Chondrocyte (in vitro differentiated cells): ENCODE measurements around the gene DNASE1L3. TPM values are rescaled to one million over a fixed set of nuclear protein-coding genes. Genes with fewer than 3 reads are reported as not detected.

Source experiments
- DNase-seq: peaks from one replicate; pipeline ENCODE4 v3.0.0; 2021; ENCODE audit warnings: mixed read lengths, low spot score
- H3K27ac Mint-ChIP-seq: one replicate; pipeline ENCODE4 v1.8.0; 2021; ENCODE audit warnings: mild to moderate bottlenecking, moderate library complexity, mixed read lengths; ENCODE audit not compliant: unreplicated experiment
- H3K27me3 Mint-ChIP-seq: 2 replicates; pipeline ENCODE4 v1.8.0; 2021; ENCODE audit warnings: low read depth, mixed read lengths
- H3K36me3 Mint-ChIP-seq: 2 replicates; pipeline ENCODE4 v1.8.0; 2021; ENCODE audit warnings: low read depth, mixed read lengths
- H3K4me1 Mint-ChIP-seq: 2 replicates; pipeline ENCODE4 v1.8.0; 2021; ENCODE audit warnings: low read depth, mild to moderate bottlenecking, mixed read lengths
- H3K4me3 Mint-ChIP-seq: one replicate; pipeline ENCODE4 v1.8.0; 2021; ENCODE audit warnings: mild to moderate bottlenecking, moderate library complexity, mixed read lengths; ENCODE audit not compliant: unreplicated experiment
- H3K9me3 Mint-ChIP-seq: 2 replicates; pipeline ENCODE4 v1.8.0; 2021; ENCODE audit warnings: low read depth, mixed read lengths
- total RNA-seq: library from RNA; stranded (reverse); gene quantifications from 3 replicates; pipeline ENCODE4 v1.2.1, GENCODE V29; 2021
- TF ChIP-seq, protein P1 (sequence below): fragments of 200-600 bp; sonication (generic); IDR thresholded peaks from 2 replicates; pipeline ENCODE4 v1.5.0; 2021; ENCODE audit warnings: antibody characterized with exemption, mild to moderate bottlenecking, moderate library complexity

The DNASE1L3 gene
- total RNA-seq, 1 donor from 2014 or later, result not detected

DNA sequence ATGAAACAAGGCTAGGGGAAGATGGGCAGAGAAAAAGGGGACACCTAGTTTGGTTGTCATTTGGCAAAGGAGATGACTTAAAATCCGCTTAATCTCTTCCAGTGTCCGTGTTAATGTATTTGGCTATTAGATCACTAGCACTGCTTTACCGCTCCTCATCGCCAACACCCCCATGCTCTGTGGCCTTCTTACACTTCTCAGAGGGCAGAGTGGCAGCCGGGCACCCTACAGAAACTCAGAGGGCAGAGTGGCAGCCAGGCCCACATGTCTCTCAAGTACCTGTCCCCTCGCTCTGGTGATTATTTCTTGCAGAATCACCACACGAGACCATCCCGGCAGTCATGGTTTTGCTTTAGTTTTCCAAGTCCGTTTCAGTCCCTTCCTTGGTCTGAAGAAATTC is 39.6 kb downstream of the DNASE1L3 start:
- TF ChIP-seq, protein P1, sequence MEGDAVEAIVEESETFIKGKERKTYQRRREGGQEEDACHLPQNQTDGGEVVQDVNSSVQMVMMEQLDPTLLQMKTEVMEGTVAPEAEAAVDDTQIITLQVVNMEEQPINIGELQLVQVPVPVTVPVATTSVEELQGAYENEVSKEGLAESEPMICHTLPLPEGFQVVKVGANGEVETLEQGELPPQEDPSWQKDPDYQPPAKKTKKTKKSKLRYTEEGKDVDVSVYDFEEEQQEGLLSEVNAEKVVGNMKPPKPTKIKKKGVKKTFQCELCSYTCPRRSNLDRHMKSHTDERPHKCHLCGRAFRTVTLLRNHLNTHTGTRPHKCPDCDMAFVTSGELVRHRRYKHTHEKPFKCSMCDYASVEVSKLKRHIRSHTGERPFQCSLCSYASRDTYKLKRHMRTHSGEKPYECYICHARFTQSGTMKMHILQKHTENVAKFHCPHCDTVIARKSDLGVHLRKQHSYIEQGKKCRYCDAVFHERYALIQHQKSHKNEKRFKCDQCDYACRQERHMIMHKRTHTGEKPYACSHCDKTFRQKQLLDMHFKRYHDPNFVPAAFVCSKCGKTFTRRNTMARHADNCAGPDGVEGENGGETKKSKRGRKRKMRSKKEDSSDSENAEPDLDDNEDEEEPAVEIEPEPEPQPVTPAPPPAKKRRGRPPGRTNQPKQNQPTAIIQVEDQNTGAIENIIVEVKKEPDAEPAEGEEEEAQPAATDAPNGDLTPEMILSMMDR, result no peak
- no peak for DNase-seq
- no peak overlapping the region for H3K27ac Mint-ChIP-seq
- H3K27me3 Mint-ChIP-seq, result no peaks in the 10 kb centered on the region
- H3K9me3 Mint-ChIP-seq, result no peaks in the 10 kb centered on the region
- H3K4me3 Mint-ChIP-seq, result no peak overlapping the region
- peaks cover 20% of the 10 kb centered on the region for H3K4me1 Mint-ChIP-seq
- peaks cover 14% of the 10 kb centered on the region for H3K36me3 Mint-ChIP-seq

DNA sequence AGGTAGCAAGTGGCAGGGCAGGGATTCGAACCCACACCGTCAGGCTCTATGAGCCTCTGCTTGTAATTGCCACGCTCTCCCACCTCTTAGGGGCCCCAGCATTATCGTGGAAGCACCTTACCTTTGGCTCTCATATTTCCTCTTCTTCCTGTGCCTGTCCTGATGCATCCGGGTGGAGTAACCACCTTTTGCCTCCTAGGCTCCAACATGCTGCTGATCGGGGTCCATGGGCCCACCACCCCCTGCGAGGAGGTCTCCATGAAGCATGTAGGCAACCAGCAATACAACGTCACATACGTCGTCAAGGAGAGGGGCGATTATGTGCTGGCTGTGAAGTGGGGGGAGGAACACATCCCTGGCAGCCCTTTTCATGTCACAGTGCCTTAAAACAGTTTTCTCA is 40.4 kb downstream of the DNASE1L3 start:
- Mint-ChIP-seq H3K36me3 (peaks cover 14% of the 10 kb centered on the region), H3K4me1 (peaks cover 24% of the 10 kb centered on the region), H3K27me3 (no peaks in the 10 kb centered on the region), H3K9me3 (no peaks in the 10 kb centered on the region), H3K4me3 (no peak overlapping the region), H3K27ac (no peak overlapping the region)
- DNase-seq, result peak; percentile 58
- TF ChIP-seq, protein P1, result no peak

DNA sequence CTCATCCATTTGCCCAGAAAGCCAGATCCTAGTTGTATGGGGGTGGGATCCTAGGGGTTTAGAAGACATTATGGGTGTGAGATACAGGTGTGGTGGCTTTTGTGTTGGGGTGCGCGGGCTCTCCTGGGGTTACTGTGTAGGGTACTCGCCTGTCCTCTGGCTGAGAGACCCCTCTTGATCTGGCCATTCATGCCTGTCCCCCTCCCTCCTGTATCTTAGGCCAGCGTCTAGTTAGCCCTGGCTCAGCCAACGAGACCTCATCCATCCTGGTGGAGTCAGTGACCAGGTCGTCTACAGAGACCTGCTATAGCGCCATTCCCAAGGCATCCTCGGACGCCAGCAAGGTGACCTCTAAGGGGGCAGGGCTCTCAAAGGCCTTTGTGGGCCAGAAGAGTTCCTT is 41.4 kb downstream of the DNASE1L3 start:
- Mint-ChIP-seq H3K27ac (no peak overlapping the region), H3K4me1 (peaks cover 32% of the 10 kb centered on the region), H3K27me3 (no peaks in the 10 kb centered on the region), H3K9me3 (no peaks in the 10 kb centered on the region), H3K36me3 (peaks cover 14% of the 10 kb centered on the region), H3K4me3 (no peak overlapping the region)
- TF ChIP-seq, protein P1, result no peak
- DNase-seq, result peak; percentile 54

DNA sequence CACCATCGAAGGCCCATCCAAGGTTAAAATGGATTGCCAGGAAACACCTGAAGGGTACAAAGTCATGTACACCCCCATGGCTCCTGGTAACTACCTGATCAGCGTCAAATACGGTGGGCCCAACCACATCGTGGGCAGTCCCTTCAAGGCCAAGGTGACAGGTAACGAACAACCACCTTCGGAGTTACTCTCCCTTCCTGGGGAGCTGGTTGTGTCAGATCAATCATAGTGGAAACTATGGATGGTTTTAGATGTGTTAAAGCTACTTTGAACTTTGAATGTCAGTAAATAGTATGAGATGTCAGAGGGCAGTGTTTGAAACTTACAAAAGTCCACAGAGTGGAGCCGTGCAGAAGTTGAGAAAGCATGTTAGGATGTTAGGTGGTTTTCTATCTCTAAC is 42.3 kb downstream of the DNASE1L3 start:
- no peak overlapping the region for H3K4me3 Mint-ChIP-seq
- H3K36me3 Mint-ChIP-seq, result peaks cover 14% of the 10 kb centered on the region
- TF ChIP-seq, protein P1, result no peak
- H3K27ac Mint-ChIP-seq, result no peak overlapping the region
- DNase-seq, result peak; percentile 25
- peaks cover 41% of the 10 kb centered on the region for H3K4me1 Mint-ChIP-seq
- no peaks in the 10 kb centered on the region for H3K27me3 Mint-ChIP-seq
- H3K9me3 Mint-ChIP-seq, result no peaks in the 10 kb centered on the region

DNA sequence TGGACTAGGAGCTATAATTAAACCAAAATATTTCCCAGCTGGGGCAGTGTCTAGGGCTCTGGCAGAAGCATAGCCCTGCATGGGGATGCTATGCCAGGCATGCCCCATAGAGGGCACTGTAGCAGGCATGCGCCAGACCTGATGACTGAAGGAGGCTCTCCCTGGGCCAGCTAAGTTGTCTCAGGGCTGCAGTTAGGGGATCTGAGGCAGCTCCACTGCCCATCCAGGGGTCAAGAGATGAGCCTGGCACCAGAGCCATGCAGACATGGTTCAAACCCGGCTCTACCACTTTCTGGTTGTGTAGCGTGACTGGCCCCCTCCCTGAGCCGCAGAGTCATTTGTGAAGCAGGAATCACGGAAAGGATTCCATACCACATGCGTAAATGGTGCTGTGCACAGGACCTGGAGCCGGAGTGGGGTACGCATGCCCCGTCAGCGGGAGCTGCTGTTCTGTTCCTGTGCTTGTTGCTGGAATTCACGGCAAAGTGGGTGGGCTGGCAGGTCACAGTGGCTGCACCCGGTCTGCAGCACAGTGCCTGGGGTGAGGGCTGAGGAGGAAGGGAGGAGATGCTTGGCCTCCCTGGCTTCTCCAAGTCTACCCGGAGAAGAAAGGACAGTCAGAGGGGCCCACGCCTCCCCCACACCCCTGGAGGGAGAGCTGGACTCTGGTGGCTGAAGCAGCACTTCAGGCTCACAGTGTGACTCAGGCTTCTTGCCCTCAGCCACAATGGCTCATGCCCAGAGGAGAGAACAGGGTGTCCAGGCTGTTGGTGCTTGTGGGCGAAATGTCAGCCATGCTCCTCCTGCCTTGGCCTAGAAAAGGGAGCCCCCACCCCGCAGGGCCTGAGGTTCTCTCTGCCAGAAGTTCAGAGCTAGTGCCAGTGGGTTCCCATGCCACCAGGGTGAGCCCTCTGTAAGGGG is 43.1 kb downstream of the DNASE1L3 start:
- peak; percentile 65 for DNase-seq
- TF ChIP-seq, protein P1, result peak; percentile 87
- Mint-ChIP-seq H3K4me1 (peaks cover 49% of the 10 kb centered on the region), H3K9me3 (no peaks in the 10 kb centered on the region), H3K27me3 (no peaks in the 10 kb centered on the region), H3K36me3 (peaks cover 18% of the 10 kb centered on the region), H3K4me3 (no peak overlapping the region), H3K27ac (no peak overlapping the region)
